IPS-18a (cell line): ENCODE measurements around the gene LHX4.

Source experiments
- H3K27ac ChIP-seq: one replicate; pipeline ENCODE4 v1.5.1; 2013; ENCODE audit warnings: low read length
- H3K27me3 ChIP-seq: one replicate; pipeline ENCODE4 v1.6.1; 2013; ENCODE audit warnings: mild to moderate bottlenecking, low read length; ENCODE audit not compliant: control insufficient read depth, insufficient read depth
- H3K36me3 ChIP-seq: one replicate; pipeline ENCODE4 v1.6.1; 2013; ENCODE audit warnings: low read depth, low read length; ENCODE audit not compliant: control insufficient read depth
- H3K4me1 ChIP-seq: one replicate; pipeline ENCODE4 v1.6.1; 2013; ENCODE audit warnings: low read depth, low read length; ENCODE audit not compliant: control insufficient read depth
- H3K4me3 ChIP-seq: one replicate; pipeline ENCODE4 v1.5.1; 2013; ENCODE audit warnings: low read length
- H3K9ac ChIP-seq: one replicate; pipeline ENCODE4 v1.6.1; 2013; ENCODE audit warnings: mild to moderate bottlenecking, low read length, moderate library complexity
- H3K9me3 ChIP-seq: one replicate; pipeline ENCODE4 v1.6.1; 2013; ENCODE audit warnings: low read depth, low read length; ENCODE audit not compliant: control insufficient read depth

Gene LHX4

GRCh38 chr1:180312926-180313325, 82.9 kb downstream of the LHX4 start:
- Histone ChIP-seq H3K4me1 (peaks cover 5% of the 10 kb centered on the region), H3K9me3 (no peaks in the 10 kb centered on the region)

GRCh38 chr1:180327089-180327488, 97.0 kb downstream of the LHX4 start:
- Histone ChIP-seq H3K36me3 (no peaks in the 10 kb centered on the region), H3K9me3 (peaks cover 2% of the 10 kb centered on the region), H3K27ac (no peak overlapping the region)

More at GRCh38 chr1:180312926-180313325, 82.9 kb downstream of the LHX4 start:
- no peak overlapping the region for H3K9ac ChIP-seq
- no peak overlapping the region for H3K4me3 ChIP-seq
- peaks cover 4% of the 10 kb centered on the region for H3K36me3 ChIP-seq
- no peak overlapping the region for H3K27ac ChIP-seq
- H3K27me3 ChIP-seq: no peaks in the 10 kb centered on the region

More at GRCh38 chr1:180327089-180327488, 97.0 kb downstream of the LHX4 start:
- Histone ChIP-seq H3K9ac (no peak overlapping the region), H3K27me3 (no peaks in the 10 kb centered on the region), H3K4me1 (no peaks in the 10 kb centered on the region), H3K4me3 (no peak overlapping the region)
